ENCODE results near the gene LIPA.

GRCh38 chr10:89256962-89257361, 5.4 kb upstream of the LIPA start:
- TF ChIP-seq CSDC2 (CRISPR knock-in tag; IDR thresholded peaks at IDR 0.05) (no peak), CREB5 (CRISPR knock-in tag; IDR thresholded peaks at IDR 0.05; ENCODE audit: low read depth) (no peak), PATZ1 (CRISPR knock-in tag; IDR thresholded peaks at IDR 0.05; ENCODE audit: borderline replicate concordance) (no peak), GLIS3 (CRISPR knock-in tag; IDR thresholded peaks at IDR 0.05) (no peak), ESRRG (CRISPR knock-in tag; IDR thresholded peaks at IDR 0.05) (no peak), ZFP30 (CRISPR knock-in tag; IDR thresholded peaks at IDR 0.05) (no peak), TCF4 (CRISPR knock-in tag; IDR thresholded peaks at IDR 0.05; ENCODE audit: borderline replicate concordance) (no peak), ZFP3 (CRISPR knock-in tag; IDR thresholded peaks at IDR 0.05) (no peak), POU6F1 (CRISPR knock-in tag; IDR thresholded peaks at IDR 0.05; ENCODE audit: borderline replicate concordance, low read depth) (no peak), TOX (CRISPR knock-in tag; IDR thresholded peaks at IDR 0.05; ENCODE audit: borderline replicate concordance) (no peak), TSHZ2 (CRISPR knock-in tag; IDR thresholded peaks at IDR 0.05) (no peak), ZNF565 (CRISPR knock-in tag; conservative IDR thresholded peaks at IDR 0.05; ENCODE audit: low read depth) (no peak)
